Activated T-cell treated with anti-CD3 and anti-CD28 coated beads for 24 hours (primary cell): ENCODE data around the gene FIGN.

Source experiments
- DNase-seq: peaks from one replicate; pipeline ENCODE4 v3.0.0-alpha.2; 2020; ENCODE audit warnings: low read depth

Gene FIGN

DNA sequence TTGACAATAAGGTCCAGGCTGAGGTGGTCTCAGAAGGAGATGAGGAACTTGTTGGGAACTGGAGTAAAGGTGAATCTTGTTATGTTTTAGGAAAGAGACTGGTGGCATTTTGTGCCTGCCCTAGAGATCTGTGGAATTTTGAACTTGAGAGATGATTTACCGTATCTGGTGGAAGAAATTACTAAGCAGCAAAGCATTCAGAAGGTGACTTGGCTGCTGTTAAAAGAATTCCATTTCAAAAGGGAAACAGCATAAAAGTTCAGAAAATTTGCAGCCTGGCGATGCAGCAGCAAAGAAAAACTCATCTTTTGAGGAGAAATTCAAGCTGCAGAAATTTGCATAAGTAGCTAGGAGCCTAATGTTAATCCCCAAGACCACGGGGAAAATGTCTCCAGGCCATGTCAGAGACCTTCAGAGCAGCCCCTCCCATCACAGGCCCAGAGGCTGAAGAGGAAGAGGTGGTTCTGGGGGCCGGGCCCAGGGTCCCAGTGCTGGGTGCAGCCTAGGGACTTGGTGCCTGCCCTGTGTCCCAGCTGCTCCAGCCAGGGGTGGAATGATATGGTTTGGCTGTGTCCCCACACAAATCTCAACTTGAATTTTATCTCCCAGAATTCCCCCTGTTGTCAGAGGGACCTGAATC, 73.5 kb downstream of the FIGN start:
- no peak for DNase-seq

DNA sequence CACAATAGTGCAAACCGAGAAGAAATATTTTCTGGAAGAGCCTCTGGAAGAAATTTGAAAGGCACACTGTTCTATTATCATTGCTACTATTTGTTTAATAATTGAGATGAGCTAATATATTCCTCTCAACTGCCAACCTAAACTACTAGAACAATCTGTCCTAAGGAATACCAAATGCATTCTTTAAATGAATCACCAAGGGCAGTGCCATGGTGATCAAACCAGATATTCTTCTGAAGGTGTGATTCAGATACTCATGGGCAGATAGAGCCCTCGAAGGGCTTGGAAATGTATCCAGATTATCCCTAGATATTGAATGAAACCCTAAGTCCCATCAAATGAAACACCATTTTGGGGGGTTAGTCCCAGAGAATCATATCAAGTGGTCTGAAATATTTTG, 76.6 kb downstream of the FIGN start:
- DNase-seq, result no peak

DNA sequence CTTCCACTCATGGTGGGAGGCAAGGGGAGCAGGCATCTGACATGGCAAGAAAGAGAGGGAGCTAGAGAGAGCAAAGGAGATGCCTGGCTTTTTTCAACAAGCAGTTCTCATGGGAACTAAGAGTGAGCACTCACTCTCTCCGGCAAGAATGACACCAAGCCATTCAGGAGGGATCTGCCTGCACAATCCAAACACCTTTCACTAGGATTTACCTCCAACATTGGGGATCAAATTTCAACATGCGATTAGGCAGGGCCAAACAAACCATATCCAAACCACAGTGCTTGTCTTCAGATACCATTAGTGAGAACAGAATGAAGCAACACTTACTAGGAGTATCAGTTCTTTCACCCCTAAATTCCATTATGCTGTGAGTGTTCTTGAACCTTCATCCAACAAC, 77.3 kb downstream of the FIGN start:
- DNase-seq, result no peak

DNA sequence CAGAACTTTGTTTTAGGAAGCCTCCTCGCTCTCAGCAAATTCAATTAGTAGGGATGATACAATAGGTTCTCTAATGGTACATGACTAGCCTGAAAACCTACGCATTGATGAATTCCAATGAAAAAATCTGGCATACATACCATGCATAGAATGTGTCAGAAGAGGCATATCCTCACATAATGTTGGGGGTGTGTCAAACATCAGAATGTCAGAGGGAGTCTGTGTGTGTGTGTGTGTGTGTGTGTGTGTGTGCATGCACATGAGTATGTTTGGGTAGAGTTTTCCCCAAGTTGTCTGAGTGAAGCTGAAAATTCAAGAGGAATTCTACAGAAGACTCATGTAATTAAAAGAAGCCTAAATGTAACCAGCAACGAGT, 78.5 kb downstream of the FIGN start:
- no peak for DNase-seq

DNA sequence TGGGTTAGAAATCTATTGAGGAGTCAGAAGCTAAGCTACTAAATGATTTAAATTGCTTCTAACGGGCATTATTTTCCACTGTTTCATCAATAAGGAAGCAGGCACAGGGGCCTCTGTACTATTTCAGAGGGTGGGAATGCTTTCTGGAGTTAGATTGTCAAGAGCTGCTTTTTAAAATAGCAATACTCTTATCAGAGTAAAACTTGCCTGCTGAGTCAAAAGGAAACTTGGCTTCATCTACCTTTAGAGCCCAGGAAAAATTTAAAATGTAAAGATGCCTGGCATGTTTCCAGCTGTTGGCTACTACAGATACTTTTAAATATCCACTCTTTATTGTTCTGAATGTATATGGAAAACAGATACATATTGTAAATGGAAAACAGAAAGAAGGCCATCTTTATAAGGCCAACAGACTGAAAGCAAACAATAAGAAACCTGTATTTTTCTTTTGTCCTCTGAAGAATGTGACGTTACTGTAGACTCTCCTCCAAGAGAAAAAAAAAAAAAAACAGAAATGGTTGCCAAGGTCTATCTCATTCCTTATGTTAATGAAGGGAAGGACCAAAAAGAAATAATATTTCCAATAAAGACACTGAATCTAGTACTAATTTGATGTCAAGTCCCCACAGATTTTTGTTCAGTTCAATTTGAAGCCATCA, 79.1 kb downstream of the FIGN start:
- no peak for DNase-seq

DNA sequence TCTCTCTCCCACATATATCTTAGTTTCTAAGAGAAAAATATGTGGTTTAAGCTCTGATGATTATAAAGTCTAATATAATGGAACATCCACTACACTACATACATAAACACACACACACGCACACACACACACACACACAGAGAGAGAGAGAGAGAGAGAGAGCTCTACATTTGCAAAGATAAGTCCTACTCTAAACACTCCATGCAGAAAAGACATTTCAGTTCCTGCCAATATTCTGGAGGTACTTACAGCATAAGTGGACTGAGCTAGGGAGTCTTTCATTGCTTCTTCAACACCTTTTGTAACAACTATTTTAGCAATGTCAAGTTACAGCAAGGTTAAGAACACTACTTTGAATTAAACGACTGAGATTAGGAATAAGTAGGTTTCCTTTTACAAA, 80.1 kb downstream of the FIGN start:
- DNase-seq, result no peak

DNA sequence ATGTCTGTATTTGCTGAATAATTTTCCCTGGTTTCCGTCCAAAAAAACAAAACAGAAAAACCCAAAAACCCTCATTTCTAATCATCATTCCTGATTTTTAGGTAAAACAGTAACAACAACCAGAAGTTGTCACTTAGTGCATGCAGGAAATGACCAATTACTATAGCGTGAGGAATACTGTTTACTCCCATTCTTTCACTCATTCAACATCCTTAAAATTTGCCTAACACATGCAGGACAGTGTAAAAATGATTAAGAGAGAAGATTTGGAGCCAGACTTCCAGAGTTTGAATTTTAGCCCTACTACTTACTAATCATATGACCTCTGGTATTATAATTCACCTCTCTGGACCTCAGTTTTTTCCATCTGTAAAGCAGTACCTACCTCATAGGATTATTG, 83.1 kb downstream of the FIGN start:
- DNase-seq, result no peak

DNA sequence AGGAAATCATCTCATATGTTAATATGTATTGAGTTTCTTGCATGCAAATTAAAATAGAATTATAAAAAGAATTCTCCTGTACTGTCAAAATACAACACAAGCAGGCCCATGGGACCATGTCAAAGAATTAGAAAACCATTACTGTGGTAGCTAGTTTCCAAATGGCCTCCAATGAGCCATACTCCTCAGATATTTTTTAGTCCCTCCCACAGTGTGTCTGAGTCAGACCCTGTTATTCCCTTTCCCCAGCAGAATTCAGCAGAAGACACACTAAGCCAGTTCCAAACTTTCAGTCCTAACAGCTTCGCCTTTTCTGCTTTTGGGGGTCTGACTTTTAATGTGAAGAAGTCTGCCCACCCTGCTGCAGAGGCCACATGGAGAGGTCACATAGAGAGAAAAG, 86.7 kb downstream of the FIGN start:
- DNase-seq, result no peak

DNA sequence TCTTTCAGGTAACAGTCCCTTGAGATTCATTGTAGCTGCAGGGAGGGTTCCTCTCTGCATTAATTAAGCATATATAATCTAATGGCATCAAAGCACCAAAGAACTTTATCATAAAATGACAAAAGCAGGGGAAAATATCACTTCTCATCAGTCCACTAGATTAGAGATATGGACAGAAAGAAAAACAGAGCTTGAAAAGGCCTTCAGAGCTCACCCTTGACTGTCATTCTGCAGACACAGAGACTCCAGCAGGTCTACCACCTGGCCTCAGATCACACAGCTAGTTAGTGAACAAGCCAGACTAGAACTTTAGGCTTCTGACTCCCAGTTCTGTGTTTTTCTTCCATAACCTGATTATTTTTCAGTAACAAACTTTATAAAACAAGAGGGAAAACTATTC, 88.5 kb downstream of the FIGN start:
- no peak for DNase-seq

DNA sequence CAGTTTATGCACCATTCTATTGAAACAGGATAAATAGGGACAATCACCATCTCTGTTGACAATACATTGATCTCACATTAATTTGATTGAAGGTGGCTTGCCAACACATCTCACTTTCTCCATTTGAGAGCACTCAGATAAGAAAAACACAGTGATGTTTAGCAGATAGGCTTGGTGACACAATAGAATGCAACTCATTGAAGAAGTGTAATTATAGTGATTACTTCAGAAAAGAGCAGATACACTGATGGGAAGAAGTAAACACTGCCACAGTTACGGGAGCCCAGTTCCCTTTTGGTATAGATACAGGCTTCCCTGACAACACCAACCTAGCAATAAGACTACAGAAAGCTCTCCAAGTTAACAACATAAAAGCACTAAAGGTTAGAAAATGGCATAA, 89.1 kb downstream of the FIGN start:
- no peak for DNase-seq

DNA sequence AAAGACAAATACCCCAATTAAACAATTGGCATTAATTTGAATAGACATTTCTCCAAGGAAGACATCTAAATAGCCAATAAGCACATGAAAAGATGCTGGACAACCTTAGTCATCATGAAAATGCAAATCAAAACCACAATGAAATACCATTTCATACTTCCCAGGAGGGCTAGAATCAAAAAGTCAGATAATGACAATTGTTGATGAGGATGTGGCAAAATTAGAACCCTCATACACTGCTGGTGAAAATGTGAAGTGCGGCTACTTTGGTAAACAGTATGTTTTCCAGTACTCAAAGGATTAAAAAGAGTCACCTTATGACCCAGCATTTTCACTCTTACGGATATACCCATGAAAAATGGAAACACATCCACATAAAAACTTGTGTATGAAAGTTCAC, 91.6 kb downstream of the FIGN start:
- no peak for DNase-seq

DNA sequence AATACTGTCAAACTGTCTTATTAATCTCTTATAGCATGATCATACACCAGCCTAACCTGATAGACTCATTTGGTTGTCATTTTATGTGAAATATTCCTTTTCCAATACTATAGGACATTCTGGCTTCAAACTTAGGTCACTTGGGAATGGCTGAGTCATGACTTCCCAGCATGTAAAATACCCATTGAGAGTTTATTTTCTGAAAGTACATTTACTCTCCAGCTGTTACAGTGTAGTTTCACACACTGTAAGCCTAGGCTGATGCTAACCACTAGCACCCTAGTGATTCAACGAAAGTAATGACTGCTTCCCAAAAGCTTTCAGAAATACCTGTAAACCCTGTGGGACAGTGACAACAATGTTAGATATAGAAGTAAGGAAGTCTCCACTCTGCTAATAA, 93.8 kb downstream of the FIGN start:
- DNase-seq, result no peak

DNA sequence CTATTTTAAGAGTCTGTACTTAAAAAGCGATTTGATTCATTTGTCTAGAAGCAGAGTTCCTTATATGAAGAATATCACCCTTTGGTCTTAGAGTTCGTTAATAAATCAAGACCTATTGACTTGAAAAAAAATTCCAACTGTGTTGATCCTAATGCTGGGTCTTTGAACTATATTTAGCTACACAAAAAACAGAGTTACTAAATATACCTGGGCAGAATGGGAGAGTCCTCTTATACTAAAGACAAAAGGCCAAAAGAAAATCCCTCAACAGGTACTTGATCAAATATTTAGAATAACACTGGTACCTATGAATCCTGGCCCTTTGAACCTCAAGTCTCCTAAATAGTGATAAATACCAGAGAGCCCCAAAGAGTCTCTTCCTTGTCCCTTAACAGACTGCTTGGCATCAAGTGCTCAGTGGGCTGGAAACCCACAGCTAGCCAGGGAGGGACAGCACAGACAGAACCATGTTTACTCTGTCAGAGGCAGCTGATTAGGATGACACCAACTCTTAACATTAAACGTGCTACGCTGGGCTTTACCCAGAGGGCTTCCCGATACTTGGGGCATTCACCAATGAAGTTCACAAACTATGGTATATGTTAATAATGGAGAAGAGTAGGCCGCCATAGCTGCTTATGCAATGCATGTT, 95.1 kb downstream of the FIGN start:
- no peak for DNase-seq

DNA sequence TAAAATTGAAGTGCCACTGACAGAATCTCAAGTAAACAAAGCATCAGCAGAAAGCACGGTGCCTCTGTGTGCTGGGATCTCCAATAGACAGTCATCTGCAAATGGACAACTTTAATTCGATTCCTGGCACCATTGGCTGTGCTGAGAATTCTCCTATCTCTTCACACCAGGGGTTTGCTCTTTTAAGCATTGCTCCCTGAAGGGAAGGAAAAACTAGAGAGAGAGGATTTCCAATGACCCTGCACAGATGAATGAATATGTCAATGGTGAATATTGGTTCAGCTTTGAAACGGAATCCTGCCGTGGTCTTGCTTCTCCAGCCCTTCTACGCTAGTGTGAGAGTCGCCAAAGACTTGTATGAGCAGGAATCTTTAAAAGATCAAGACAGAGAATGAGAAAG, 97.9 kb downstream of the FIGN start:
- no peak for DNase-seq

DNA sequence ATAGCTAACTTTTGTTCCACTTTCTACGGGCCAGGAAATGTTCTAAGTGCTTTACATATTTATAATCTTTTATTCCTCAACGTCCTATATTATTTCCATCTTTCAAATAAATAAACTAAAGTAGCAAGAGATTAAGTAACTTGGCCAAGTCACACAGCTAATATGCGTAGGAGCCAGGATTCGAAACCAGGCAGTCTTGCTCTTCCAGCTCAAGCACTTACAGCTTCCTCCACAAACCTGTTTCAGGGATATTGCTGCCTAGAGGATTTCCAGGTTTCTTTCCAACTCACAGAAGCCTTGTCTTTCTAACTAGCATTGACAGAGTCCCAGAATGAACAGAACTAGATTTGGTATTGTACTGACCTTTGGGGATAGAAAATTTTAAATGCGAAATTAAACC, 102.5 kb downstream of the FIGN start:
- no peak for DNase-seq

DNA sequence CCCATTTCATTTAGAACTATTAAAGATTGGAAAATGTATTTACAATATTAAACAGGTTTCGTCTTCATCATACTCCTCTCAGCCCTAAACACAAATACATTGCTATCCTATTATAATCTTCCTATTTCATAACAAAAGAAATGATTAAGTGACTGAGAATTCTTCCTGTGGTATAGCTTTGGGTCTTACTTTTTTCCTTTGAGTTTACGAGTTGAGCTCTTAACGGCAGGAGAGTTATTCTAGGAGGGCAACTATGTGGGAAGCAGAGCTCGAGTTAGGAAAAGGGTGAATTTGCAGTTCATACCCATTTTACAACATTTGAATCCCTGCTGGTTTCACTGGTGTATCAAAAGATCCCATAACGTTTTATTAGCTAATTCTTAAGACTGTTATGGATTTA, 105.0 kb downstream of the FIGN start:
- no peak for DNase-seq

DNA sequence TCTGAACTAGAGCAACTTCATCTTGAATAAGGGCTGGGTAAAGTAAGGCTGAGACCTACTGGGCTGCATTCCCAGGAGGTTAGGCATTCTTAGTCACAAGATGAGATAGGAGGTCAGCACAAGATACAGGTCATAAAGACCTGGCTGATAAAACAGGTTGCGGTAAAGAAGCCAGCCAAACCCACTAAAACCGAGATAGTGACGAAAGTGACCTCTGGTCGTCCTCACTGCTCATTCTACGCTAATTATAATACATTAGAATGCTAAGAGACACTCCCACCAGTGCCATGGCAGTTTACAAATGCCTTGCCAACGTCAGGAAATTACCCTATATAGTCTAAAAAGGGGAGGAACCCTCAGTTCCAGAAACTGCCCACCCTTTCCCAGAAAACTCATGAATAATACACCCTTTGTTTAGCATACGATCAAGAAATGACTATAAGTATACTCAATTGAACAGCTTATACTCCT, 109.1 kb downstream of the FIGN start:
- no peak for DNase-seq

DNA sequence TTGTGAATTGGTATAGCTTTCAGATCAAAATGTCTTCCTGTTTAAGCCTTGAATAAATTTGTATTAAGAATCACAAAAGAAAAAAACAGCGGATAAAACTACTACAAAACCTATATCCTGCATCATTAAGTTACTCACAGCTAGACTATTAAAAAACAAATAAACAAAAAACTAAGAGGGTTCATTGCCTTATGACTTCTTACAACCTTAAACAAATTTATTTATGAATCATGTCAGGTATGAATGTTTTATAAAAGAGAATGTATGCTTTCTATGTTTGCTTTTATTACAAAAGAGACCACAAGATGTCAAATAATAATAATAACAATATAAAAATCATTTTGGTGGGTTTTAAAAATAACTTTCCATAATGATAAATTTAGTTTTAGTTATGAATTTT, 109.6 kb downstream of the FIGN start:
- DNase-seq, result no peak

DNA sequence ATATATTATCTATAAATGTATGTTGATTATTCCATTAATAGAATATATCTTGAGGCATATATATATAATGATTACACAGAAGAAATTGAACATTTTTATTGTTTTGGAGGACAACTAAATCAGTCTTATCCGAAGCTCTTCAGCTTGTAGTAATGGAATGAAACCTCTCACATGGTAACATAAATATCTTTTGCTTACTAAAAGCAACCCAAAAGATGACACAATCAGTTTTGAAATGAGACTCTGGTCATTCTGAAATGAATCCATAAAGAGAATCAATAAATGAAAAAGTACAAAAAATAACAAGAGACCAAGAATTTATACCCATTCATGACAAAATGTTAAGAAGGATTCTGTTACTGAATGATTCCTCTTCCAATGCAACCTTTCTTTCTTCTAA, 110.2 kb downstream of the FIGN start:
- DNase-seq, result no peak

DNA sequence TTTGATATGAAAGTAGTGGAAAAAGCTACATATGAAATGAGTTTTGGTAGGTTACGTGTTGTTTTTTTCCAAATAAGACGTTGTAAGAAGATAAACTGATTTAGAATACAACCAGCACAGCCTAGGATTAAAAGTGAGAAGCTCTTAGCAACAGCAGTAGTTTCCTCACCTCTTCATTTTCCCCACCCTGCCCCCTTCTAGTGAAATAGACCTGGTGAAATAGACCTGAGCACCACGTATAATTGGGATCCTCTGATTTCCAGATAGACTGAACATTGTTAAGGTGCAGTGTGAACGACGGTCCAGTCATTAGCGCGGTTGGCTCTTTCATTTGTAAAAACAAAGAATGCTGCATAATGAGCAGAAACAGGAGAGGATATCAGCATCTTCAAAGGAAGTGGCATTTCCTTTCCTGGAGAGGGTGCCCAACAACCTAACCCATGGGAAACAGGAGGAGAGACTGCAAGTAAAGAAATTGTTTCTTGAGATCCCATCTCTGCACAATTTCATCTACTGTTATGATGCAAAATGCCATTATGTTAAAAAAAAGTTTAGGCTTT, 114.3 kb downstream of the FIGN start:
- DNase-seq, result no peak

DNA sequence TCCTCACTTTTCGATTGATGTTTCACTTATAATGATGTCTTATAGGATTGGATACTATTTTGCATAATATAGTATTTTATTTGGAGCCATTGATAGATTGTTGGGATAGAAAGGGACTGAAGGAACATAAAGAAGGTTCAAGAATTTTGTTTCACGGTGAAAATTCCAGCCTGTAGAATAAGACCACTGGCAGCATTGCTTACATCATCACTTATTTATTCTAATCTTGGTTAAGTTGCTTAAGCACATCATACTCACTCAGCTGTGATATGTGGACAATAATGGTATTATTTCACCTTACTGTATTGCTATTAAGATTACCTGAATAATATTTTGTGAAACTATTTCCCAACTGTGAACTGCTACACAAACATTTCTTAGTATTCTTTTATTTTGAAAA, 118.3 kb downstream of the FIGN start:
- DNase-seq, result no peak

DNA sequence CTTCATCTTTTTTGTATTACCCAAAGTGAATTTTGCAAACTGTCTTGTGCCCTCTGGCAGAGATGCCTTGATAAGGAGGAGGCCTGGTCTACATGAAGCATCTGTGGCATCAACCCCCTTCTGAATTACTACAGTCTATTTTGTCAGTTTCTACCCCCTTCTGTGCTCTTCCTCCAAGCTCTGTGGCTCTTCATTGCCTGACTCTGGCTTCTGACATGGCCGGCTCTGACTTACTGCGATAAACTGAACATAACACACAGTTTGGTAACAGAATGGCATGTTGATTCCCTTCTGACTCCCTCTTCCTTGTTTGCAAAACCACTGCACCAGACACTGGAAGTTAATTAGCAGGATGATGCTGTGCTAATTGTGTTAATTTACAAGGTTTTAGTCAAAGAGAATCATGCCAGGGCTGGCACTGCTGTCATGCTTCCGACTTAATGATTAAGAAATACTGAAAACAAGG, 122.5 kb downstream of the FIGN start:
- no peak for DNase-seq

DNA sequence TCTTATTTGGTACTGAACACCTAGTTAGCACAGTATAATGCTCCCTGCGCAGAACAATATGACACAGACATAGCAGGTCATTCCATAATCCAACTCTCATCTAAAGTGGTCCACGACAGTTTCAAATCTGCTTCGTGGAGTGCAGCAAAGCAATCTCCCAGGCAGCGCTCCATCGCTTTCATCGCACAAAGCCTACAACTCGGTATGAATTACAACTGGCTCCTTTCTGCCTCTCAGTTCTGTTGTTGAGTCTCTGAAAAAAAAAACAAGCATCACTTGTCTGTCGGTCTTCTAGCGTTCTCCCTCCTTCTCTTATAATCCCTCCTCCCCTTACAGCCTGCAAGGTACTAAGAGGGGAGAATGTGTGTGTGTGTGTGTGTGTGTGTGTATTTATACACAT, 123.5 kb downstream of the FIGN start:
- DNase-seq, result no peak
